MCF 10A (cell line): ENCODE measurements around the gene TSPAN4. TPM values are rescaled to one million over a fixed set of nuclear protein-coding genes. Genes with fewer than 3 reads are reported as not detected.

Source experiments
- BruUV-seq: library from RNA; stranded (reverse); fragments of 400-500 nt; replicated peaks from 2 replicates; lab custom pipeline; 2021; lab: Mats Ljungman, UMichigan
- CTCF ChIA-PET: fragments of 300-600 bp; sonication (Branson Sonifier 250); formaldehyde crosslinking; extraction: SDS; loops from one replicate; lab custom pipeline; 2021; ENCODE audit warnings: antibody characterized with exemption, inconsistent platforms; lab: Yijun Ruan, JAX
- POLR2A ChIA-PET: fragments of 300-600, 350-650 bp; sonication (Branson Sonifier 250); formaldehyde crosslinking; extraction: SDS; loops from one replicate; lab custom pipeline; 2020; ENCODE audit warnings: antibody characterized with exemption, inconsistent platforms; lab: Yijun Ruan, JAX
- DNase-seq: peaks from one replicate; pipeline ENCODE4 v3.0.0-alpha.2; 2018; ENCODE audit not compliant: unreplicated experiment
- H3K27ac Mint-ChIP-seq: one replicate; pipeline ENCODE4 v1.8.0; 2022; ENCODE audit warnings: mild to moderate bottlenecking, low read depth, mixed read lengths; ENCODE audit not compliant: unreplicated experiment
- H3K27me3 Mint-ChIP-seq: one replicate; pipeline ENCODE4 v1.8.0; 2022; ENCODE audit warnings: mixed read lengths; ENCODE audit not compliant: insufficient read depth, unreplicated experiment
- H3K36me3 Mint-ChIP-seq: one replicate; pipeline ENCODE4 v1.8.0; 2022; ENCODE audit warnings: mild to moderate bottlenecking, moderate library complexity, mixed read lengths; ENCODE audit not compliant: insufficient read depth, unreplicated experiment
- H3K4me1 Mint-ChIP-seq: one replicate; pipeline ENCODE4 v1.8.0; 2022; ENCODE audit warnings: mixed read lengths; ENCODE audit not compliant: insufficient read depth, unreplicated experiment
- H3K4me3 Mint-ChIP-seq: one replicate; pipeline ENCODE4 v1.8.0; 2022; ENCODE audit warnings: mild to moderate bottlenecking, moderate library complexity, mixed read lengths; ENCODE audit not compliant: unreplicated experiment
- H3K9me3 Mint-ChIP-seq: one replicate; pipeline ENCODE4 v1.8.0; 2022; ENCODE audit warnings: mixed read lengths; ENCODE audit not compliant: unreplicated experiment
- intact Hi-C: fragments of 100-400 bp; cut with micrococcal nuclease; formaldehyde crosslinking; loops from 2 replicates; pipeline ENCODE4 v1.14.1; 2022
- total RNA-seq: library from RNA; stranded (reverse); gene quantifications from 2 replicates; pipeline ENCODE4 v1.2.3, GENCODE V29; 2022
- TF ChIP-seq, protein P1 (sequence below): fragments of 200-600 bp; IDR thresholded peaks from one replicate; pipeline ENCODE4 v1.8.0; 2022; ENCODE audit warnings: antibody characterized with exemption, mild to moderate bottlenecking; ENCODE audit not compliant: unreplicated experiment

Gene TSPAN4
- total RNA-seq, 1 experiment from 2014 or later, result 148 TPM

- H3K4me1 Mint-ChIP-seq, result no peaks in the 10 kb centered on the region
- no peak overlapping the region for H3K4me3 Mint-ChIP-seq
- DNase-seq, result no peak
- ChIA-PET CTCF (no interaction called here), POLR2A (interaction anchor here (0.6 to 1.5 kb wide), 3 partner anchors 8 to 35 kb away, joined by 3 read pairs; partner anchors contain the start of gene CHID1)
- no peaks in the 10 kb centered on the region for H3K9me3 Mint-ChIP-seq
- intact Hi-C loops, result no loop called here
- H3K27ac Mint-ChIP-seq, result no peak overlapping the region
- BruUV-seq, result no TSS peak
- H3K27me3 Mint-ChIP-seq, result no peaks in the 10 kb centered on the region
- TF ChIP-seq, protein P1, sequence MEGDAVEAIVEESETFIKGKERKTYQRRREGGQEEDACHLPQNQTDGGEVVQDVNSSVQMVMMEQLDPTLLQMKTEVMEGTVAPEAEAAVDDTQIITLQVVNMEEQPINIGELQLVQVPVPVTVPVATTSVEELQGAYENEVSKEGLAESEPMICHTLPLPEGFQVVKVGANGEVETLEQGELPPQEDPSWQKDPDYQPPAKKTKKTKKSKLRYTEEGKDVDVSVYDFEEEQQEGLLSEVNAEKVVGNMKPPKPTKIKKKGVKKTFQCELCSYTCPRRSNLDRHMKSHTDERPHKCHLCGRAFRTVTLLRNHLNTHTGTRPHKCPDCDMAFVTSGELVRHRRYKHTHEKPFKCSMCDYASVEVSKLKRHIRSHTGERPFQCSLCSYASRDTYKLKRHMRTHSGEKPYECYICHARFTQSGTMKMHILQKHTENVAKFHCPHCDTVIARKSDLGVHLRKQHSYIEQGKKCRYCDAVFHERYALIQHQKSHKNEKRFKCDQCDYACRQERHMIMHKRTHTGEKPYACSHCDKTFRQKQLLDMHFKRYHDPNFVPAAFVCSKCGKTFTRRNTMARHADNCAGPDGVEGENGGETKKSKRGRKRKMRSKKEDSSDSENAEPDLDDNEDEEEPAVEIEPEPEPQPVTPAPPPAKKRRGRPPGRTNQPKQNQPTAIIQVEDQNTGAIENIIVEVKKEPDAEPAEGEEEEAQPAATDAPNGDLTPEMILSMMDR, result no peak
- H3K36me3 Mint-ChIP-seq, result peaks cover 32% of the 10 kb centered on the region
These were observed 33.2 kb downstream of the TSPAN4 start for GRCh38 chr11:875769-876301.

GRCh38 chr11:876545-876944 lies 33.9 kb downstream of the TSPAN4 start:
- Mint-ChIP-seq H3K4me1 (no peaks in the 10 kb centered on the region), H3K27ac (no peak overlapping the region), H3K4me3 (no peak overlapping the region), H3K36me3 (peaks cover 38% of the 10 kb centered on the region), H3K27me3 (no peaks in the 10 kb centered on the region), H3K9me3 (no peaks in the 10 kb centered on the region)
- TF ChIP-seq, protein P1, result no peak
- CTCF ChIA-PET, result interaction anchor here (0.6 kb wide), 3 partner anchors 51 to 1312 kb away, joined by 3 to 4 read pairs (median 3); no protein-coding TSS in a partner anchor
- intact Hi-C loops, result no loop called here
- POLR2A ChIA-PET, result interaction anchor here (0.6 to 1.5 kb wide), 3 partner anchors 9 to 683 kb away, joined by 3 to 4 read pairs (median 3); partner anchors contain the start of gene CHID1
- BruUV-seq, result no TSS peak
- DNase-seq, result no peak

- Mint-ChIP-seq H3K36me3 (peaks cover 38% of the 10 kb centered on the region), H3K27me3 (no peaks in the 10 kb centered on the region), H3K4me3 (no peak overlapping the region), H3K9me3 (no peaks in the 10 kb centered on the region), H3K4me1 (no peaks in the 10 kb centered on the region), H3K27ac (no peak overlapping the region)
- CTCF ChIA-PET, result interaction anchor here (0.6 to 0.8 kb wide), 2 partner anchors 31 to 39 kb away, joined by 3 read pairs; no protein-coding TSS in a partner anchor
- BruUV-seq, result no TSS peak
- POLR2A ChIA-PET, result interaction anchor here (1.4 kb wide), 1 partner anchor 10 kb away, joined by 4 read pairs; no protein-coding TSS in a partner anchor
- DNase-seq, result no peak
- intact Hi-C loops, result no loop called here
- TF ChIP-seq, protein P1, result no peak
These were observed 34.9 kb downstream of the TSPAN4 start for GRCh38 chr11:877565-877964.

GRCh38 chr11:880447-880846 lies 37.8 kb downstream of the TSPAN4 start:
- Mint-ChIP-seq H3K27me3 (no peaks in the 10 kb centered on the region), H3K4me1 (no peaks in the 10 kb centered on the region), H3K4me3 (no peak overlapping the region), H3K27ac (no peak overlapping the region), H3K36me3 (peaks cover 22% of the 10 kb centered on the region), H3K9me3 (no peaks in the 10 kb centered on the region)
- intact Hi-C loops, result no loop called here
- no peak for DNase-seq
- TF ChIP-seq, protein P1, result no peak
- ChIA-PET CTCF (interaction anchor here (0.6 kb wide), 1 partner anchor 185 kb away, joined by 4 read pairs; the partner anchor contains the start of gene TMEM80), POLR2A (no interaction called here)
- BruUV-seq, result no TSS peak
